Smooth muscle cell (in vitro differentiated cells): ENCODE results near the gene TTLL10. TPM values are rescaled to one million over a fixed set of nuclear protein-coding genes. Genes with fewer than 3 reads are reported as not detected.

Experiments used
- DNase-seq: peaks from one replicate; lab custom pipeline; 2025; ENCODE audit not compliant: unreplicated experiment; lab: John Stamatoyannopoulos, UW
- H2AFZ ChIP-seq: fragments of 200-600 bp; sonication (generic); 2 replicates; pipeline ENCODE4 v1.6.0; 2016; ENCODE audit warnings: antibody characterized with exemption, low read depth, mild to moderate bottlenecking
- H3F3A ChIP-seq: fragments of 200-600 bp; sonication (generic); 2 replicates; pipeline ENCODE4 v1.6.0; 2017; ENCODE audit warnings: antibody characterized with exemption, low read depth
- H3K27ac ChIP-seq: fragments of 200-600 bp; sonication (generic); 2 replicates; pipeline ENCODE4 v1.5.1; 2016; ENCODE audit warnings: low read depth, mild to moderate bottlenecking
- H3K27me3 ChIP-seq: fragments of 200-600 bp; sonication (generic); 2 replicates; pipeline ENCODE4 v1.6.1; 2016; ENCODE audit warnings: low read depth, mild to moderate bottlenecking
- H3K36me3 ChIP-seq: fragments of 200-600 bp; sonication (generic); 2 replicates; pipeline ENCODE4 v1.5.1; 2016; ENCODE audit warnings: low read depth
- H3K4me1 ChIP-seq: fragments of 200-600 bp; sonication (generic); 2 replicates; pipeline ENCODE4 v1.5.1; 2016; ENCODE audit warnings: low read depth
- H3K4me2 ChIP-seq: fragments of 200-600 bp; sonication (generic); 2 replicates; pipeline ENCODE4 v1.6.0; 2016; ENCODE audit warnings: mild to moderate bottlenecking
- H3K4me3 ChIP-seq: fragments of 200-600 bp; sonication (generic); 2 replicates; pipeline ENCODE4 v1.5.1; 2016; ENCODE audit warnings: mild to moderate bottlenecking
- H3K79me2 ChIP-seq: fragments of 200-600 bp; sonication (generic); 2 replicates; pipeline ENCODE4 v1.6.0; 2016; ENCODE audit warnings: low read depth, mild to moderate bottlenecking
- H3K9ac ChIP-seq: fragments of 200-600 bp; sonication (generic); 2 replicates; pipeline ENCODE4 v1.6.0; 2016; ENCODE audit warnings: low read depth
- H3K9me3 ChIP-seq: fragments of 200-600 bp; sonication (generic); replicated peaks from 2 replicates; pipeline ENCODE4 v1.5.1; 2016; ENCODE audit warnings: low read depth
- H4K20me1 ChIP-seq: fragments of 200-600 bp; sonication (generic); 2 replicates; pipeline ENCODE4 v1.6.0; 2016; ENCODE audit warnings: low read depth
- WGBS: methylation state at CpG from one replicate; pipeline ENCODE4 v1.1.7; 2016; ENCODE audit warnings: low lambda C conversion rate; 5-methylcytosine and 5-hydroxymethylcytosine counted together
- polyA plus RNA-seq: library from polyadenylated mRNA; unstranded; fragments of >200 nt; fragmentation: Nextera tagmentation; extraction: Ambion mirVana; gene quantifications from 2 replicates; pipeline ENCODE4 v1.2.1, GENCODE V29; 2016
- total RNA-seq: library from RNA; depleted of rRNA; stranded (reverse); fragments of >200 nt; gene quantifications from 2 replicates; pipeline ENCODE4 v1.2.3, GENCODE V29; 2014
- TF ChIP-seq, protein P1 (sequence below): fragments of 200-600 bp; sonication (generic); IDR thresholded peaks from 2 replicates; pipeline ENCODE4 v1.5.1; 2017; ENCODE audit warnings: borderline replicate concordance, mild to moderate bottlenecking, antibody characterized with exemption; ENCODE audit not compliant: insufficient read depth, poor library complexity, severe bottlenecking

Gene TTLL10
- total and polyA plus RNA-seq, 2 experiments from 2014 or later: not detected

DNA sequence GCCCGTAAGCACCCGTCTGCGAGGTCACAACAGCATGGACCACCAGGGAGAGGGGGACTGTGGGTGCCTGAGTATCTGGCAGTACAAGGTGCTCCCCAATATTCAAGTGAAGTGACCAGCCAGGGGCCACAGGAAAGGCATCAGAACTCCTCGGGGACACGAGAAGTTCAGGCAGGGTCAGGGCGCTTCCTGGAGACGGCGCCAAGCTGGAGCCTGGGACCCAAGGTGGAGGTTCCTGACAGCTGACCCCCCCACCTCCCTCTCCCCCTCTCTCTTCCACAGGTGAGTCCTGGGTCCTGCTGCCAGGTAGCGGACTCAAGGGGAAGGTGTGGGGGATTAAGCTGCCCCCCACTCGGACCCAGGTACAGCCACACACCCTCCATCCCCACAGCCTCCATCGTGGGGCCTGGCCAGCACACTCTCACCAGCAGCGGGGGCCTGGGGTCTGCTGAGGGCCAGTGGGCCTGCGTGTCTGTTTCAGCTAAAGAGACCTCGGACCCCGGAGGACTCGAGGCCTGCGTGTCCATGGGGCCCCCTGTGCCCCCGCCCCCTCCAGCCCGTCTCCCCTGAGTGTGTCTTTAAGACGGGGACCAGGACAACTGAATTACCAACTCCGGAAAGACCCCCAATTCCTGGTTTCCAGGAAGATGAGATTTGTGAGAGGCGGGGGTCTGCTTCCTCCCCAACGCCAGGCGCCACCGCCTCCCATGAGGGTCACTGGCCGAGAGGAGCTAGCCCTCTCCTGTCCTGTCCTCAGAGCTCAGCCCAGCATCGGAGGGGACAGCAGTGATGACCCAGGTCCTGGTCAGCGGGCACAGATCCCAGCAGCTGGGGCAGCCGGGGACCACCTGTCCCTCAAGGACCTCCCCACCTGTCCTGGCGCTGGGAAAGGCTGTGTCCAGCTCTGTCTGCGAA lies 26.5 kb downstream of the TTLL10 start:
- peak overlapping the region; percentile 52 for H3K4me3 ChIP-seq
- H4K20me1 ChIP-seq: no peaks in the 10 kb centered on the region
- TF ChIP-seq, protein P1, sequence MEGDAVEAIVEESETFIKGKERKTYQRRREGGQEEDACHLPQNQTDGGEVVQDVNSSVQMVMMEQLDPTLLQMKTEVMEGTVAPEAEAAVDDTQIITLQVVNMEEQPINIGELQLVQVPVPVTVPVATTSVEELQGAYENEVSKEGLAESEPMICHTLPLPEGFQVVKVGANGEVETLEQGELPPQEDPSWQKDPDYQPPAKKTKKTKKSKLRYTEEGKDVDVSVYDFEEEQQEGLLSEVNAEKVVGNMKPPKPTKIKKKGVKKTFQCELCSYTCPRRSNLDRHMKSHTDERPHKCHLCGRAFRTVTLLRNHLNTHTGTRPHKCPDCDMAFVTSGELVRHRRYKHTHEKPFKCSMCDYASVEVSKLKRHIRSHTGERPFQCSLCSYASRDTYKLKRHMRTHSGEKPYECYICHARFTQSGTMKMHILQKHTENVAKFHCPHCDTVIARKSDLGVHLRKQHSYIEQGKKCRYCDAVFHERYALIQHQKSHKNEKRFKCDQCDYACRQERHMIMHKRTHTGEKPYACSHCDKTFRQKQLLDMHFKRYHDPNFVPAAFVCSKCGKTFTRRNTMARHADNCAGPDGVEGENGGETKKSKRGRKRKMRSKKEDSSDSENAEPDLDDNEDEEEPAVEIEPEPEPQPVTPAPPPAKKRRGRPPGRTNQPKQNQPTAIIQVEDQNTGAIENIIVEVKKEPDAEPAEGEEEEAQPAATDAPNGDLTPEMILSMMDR: no peak
- H3K9me3 ChIP-seq: no peaks in the 10 kb centered on the region
- H3K27ac ChIP-seq: peak overlapping the region; percentile 19
- H3K4me1 ChIP-seq: no peaks in the 10 kb centered on the region
- H3K36me3 ChIP-seq: no peaks in the 10 kb centered on the region
- no peak for DNase-seq
- no peaks in the 10 kb centered on the region for H3F3A ChIP-seq
- H3K27me3 ChIP-seq: no peaks in the 10 kb centered on the region
- no peaks in the 10 kb centered on the region for H3K79me2 ChIP-seq
- H2AFZ ChIP-seq: no peak overlapping the region
- peak overlapping the region; percentile 75 for H3K9ac ChIP-seq
- H3K4me2 ChIP-seq: peak overlapping the region; percentile 81
- WGBS: 92% methylated on average over 30 of the region's 31 CpGs

DNA sequence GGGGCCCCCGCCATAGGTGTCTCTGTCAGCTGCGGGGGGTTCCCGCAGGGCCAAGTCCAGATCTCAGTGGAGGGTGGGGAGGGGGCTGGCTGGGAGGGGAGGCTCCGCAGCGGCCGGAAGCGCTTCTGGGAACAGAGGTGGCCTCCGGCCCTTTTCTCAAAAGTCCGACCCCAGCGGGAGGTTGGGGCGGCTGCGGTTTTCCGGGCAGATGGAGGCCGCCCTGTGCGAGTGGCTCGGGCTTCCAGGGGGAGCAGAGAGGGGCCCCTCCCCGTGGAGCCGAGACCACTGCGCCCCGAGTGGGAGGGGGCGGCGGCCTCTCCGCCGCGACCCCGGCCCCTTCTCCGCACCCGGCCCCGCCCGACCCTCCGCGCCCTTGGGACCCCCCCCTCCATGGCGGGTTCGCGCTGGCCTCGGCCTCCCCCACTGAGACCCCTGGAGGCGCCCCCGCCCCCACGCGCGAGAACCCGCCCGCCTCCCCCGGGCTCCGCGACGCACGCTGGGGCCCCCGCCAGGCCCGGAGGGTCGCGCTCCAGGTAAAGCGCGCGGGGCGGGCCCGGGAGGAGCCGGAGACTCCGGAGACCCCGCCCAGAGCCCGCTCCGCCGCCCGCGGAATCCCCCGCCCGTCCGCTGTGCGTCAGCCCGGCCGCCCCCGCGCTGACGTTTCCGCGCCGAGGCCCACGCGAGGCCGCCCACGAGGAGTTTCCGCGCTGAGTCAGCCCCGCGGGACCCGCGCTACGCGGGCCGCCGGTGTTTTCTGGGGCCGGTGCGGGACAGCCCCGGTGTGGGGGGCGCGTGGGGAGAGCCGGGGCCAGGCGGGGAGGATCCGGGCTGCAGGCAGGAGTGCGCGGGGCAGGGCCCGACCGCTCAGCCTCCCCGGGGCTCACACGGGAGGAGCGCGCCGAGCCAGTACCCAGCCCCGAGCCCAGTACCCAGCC lies 27.5 kb downstream of the TTLL10 start:
- peak overlapping the region; percentile 52 for H3K4me3 ChIP-seq
- peaks cover 2% of the 10 kb centered on the region for H3K4me1 ChIP-seq
- no peaks in the 10 kb centered on the region for H4K20me1 ChIP-seq
- no peaks in the 10 kb centered on the region for H3K79me2 ChIP-seq
- DNase-seq: peak; percentile 72
- H3K27me3 ChIP-seq: no peaks in the 10 kb centered on the region
- no peaks in the 10 kb centered on the region for H3F3A ChIP-seq
- H2AFZ ChIP-seq: no peak overlapping the region
- TF ChIP-seq, protein P1: no peak
- WGBS: 7% methylated on average over 12 of the region's 109 CpGs
- H3K27ac ChIP-seq: peak overlapping the region; percentile 19
- H3K9me3 ChIP-seq: no peaks in the 10 kb centered on the region
- no peaks in the 10 kb centered on the region for H3K36me3 ChIP-seq
- H3K4me2 ChIP-seq: peak overlapping the region; percentile 81
- peak overlapping the region; percentile 75 for H3K9ac ChIP-seq

- Histone ChIP-seq H3K4me3 (no peak overlapping the region), H3K4me2 (no peak overlapping the region), H3K9me3 (no peaks in the 10 kb centered on the region), H3K79me2 (no peaks in the 10 kb centered on the region), H3K27me3 (no peaks in the 10 kb centered on the region), H3K4me1 (peaks cover 9% of the 10 kb centered on the region), H3K27ac (no peak overlapping the region), H3F3A (no peaks in the 10 kb centered on the region), H3K36me3 (no peaks in the 10 kb centered on the region), H3K9ac (no peak overlapping the region), H2AFZ (no peak overlapping the region), H4K20me1 (no peaks in the 10 kb centered on the region)
- TF ChIP-seq, protein P1: no peak
- no peak for DNase-seq
- WGBS: 80% methylated on average over 25 of the region's 27 CpGs
Observed at GRCh38 chr1:1202831-1203560, 29.3 kb downstream of the TTLL10 start.
